ENCODE measurements around the gene CAMTA2.

GRCh38 chr17:4986403-4986802 is 1.1 kb downstream of the CAMTA2 start:
- TF ChIP-seq EP300 (IDR thresholded peaks at IDR 0.05) (no peak), CTCF (IDR thresholded peaks at IDR 0.05) (no peak), POLR2AphosphoS5 (IDR thresholded peaks at IDR 0.05) (no peak), POLR2A (IDR thresholded peaks at IDR 0.05; ENCODE audit: low read depth) (no peak)
